T47D (cell line): ENCODE measurements around the gene CARD10.

Source experiments
- DNase-seq, 2 experiments: peaks; one replicate each; pipeline versions ENCODE4 v3.0.0 to v3.0.0-alpha.2; 2011 to 2012; ENCODE audit warnings: low read depth in 1 of 2, low spot score in 1 of 2
- JUND ChIP-seq: IDR thresholded peaks from 2 replicates; pipeline ENCODE4 v1.6.1; 2012; ENCODE audit warnings: low read depth
- in situ Hi-C: cut with HindIII; loops from 2 replicates; pipeline ENCODE4 v1.10.0; 2016; ENCODE audit warnings: low sequenced_read_pairs, low pct_unique_long_range_greater_than_20kb

The CARD10 gene

DNA sequence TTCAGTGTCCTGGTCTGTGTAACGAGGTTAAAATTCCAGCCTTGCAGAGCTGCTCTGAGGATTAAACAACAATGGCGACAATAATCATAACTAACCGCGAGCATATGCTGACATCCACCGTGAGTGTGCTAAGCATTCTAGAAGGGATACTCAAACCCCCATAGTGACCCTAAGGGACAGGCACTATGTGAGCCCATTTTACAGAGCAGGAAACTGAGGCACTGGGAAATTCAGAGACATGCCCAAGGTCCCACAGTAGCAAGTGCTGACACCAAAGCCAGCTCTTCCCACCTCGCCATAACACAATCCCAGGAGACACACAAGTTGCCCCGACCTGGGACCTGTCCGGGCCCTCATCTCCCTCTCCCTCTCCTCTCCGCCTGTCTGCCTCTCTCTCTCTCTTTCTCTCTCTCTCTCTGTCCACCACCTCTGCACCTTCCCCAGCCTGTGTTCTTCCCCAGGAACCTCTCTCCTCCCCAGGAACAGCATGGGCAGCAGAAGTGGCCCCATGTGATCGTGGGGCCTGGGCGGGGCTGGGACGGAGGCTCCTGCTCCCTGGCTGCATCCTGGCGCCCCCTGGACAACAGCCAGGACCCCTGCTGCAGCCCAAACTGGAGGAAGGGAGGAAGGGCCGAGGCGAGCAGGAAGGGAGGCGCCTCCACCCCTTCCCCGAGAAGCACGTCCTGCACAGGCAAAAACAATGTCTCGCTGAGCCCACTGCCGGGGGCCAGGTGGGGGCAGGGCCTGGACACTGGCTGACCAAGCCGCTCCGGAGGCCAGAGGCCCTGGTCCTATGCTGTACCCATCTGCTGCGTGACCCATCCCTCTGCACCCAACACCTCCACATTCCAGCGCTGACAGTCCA lies 18.2 kb downstream of the CARD10 start:
- TF ChIP-seq JUND: no peak
- no peak for DNase-seq

GRCh38 chr22:37499789-37500540 lies 19.2 kb downstream of the CARD10 start:
- in situ Hi-C loops: no loop called here
- no peak for DNase-seq
- TF ChIP-seq JUND: no peak

More for the DNA sequence above, 18.2 kb downstream of the CARD10 start:
- in situ Hi-C loops: no loop called here

DNA sequence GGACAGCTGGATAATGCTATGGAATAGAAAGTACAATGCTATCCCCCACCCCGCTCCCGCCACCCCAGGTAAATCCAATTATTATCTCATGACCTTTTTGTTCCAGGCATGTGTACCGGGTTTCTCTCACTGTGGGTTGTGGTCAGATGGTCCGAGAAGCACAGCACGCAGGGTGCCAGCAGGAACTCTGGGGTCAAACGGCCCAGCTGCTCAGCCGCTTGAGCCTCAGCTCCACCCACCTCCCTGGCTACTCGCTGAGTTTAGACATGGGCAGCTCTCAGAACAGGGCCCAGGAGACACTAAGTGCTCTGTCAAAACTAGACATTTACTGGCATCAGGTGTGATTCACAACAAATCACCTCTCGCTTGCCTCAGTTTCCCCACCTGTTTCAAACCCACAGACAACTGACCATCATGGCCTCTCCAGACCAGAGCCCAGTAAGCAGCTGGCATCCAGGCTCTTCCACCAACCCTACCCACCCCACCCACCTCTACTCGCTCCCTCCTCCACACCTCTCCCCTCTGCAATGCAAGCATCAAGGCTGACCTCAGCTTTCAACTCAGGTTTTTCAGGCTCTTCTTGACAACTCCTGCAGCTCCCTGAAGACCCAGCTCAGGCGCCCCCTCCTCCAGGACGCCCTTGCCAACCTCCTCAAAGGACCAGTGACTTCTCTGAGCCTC lies 20.0 kb downstream of the CARD10 start:
- in situ Hi-C loops: no loop called here
- DNase-seq: no peak
- TF ChIP-seq JUND: no peak

GRCh38 chr22:37498289-37498909 lies 20.8 kb downstream of the CARD10 start:
- DNase-seq: no peak
- TF ChIP-seq JUND: no peak
- in situ Hi-C loops: no loop called here

GRCh38 chr22:37497062-37497599 lies 22.1 kb downstream of the CARD10 start:
- in situ Hi-C loops: no loop called here
- DNase-seq: no peak
- TF ChIP-seq JUND: no peak

DNA sequence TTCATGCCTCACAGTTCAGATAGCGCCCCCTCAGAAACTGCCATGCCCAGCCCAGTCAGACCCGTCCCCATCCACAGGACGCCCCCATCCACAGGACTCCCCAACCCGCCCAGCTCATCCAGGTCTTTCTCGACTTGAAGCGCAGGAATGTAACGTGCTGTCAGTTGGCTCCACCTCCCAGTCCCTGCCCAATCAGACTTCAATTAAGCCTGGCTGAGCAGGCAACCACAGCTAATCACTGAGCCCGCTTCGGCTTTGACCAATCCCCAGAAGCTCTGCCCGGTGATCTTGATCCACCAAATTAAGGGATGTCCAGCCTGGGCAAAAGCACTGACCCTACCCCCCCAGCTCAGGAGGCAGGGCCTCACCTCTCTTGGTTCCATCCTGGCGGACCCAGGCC lies 22.6 kb downstream of the CARD10 start:
- no peak for DNase-seq
- in situ Hi-C loops: no loop called here
- no peak for TF ChIP-seq JUND

DNA sequence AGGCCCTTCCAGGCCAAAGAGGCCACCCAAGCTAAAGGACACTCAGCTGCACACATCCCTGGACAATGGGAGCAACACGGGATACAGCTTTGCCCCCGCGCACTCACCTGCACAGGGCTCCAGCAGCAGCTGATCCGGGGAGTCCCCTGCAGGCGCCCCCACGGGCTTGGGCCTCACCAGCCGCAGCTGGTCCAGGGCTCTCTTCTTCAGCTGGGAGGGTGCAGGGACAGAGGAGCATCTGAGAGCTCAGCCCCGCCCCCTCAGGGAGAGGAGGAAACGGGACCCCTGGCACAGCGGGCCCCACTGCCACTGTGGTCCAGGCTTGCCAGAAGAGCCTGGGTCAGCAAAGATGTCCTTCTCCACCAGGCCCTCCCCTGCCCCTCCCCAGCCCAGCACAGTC lies 25.2 kb downstream of the CARD10 start:
- no peak for TF ChIP-seq JUND
- no peak for DNase-seq
- in situ Hi-C loops: no loop called here

DNA sequence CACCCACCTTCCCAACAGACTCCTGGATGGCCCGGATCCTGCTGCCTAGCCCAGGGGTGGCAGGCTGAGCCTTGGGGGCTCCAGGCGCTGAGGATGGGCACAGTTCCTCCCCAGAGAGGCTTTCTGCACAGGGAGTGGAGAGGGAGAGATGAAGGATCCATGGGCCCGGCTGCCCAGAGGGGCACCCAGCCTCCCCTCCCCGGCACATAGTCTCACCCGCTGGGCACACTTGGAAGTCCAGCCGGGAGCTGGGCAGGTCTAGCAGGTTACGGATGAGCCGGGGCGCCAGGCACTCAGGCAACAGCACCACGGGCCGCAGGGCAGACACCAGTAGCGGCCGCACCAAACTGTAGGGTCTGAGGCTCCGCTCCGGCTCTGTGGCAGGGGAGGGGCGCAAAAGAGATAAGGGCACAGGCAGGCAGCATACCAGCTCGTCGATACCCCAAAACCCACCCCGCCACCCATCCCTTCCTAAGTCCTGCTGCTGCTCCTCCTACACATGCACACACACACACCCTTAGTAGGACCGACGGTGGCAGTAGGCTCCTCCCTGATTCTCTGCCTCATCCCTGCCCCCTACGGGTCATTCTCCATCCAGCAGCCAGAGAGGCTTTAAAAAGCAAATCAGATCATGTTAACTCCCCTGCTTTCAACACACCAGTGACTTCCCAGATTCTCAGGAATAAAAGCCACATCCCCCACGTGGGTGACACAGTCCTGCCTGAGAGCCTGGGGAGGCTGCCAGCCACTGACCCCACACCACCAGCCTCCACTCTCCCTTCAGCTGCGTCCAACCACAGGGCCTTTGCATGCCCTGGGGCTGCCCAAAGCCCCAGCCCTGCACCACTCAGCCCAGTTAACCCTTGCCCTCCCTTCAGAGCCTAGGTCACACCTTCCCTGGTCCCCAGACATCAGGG lies 26.5 kb downstream of the CARD10 start:
- DNase-seq: peak; percentile 47 to 58
- in situ Hi-C loops: no loop called here
- no peak for TF ChIP-seq JUND

- in situ Hi-C loops: no loop called here
- TF ChIP-seq JUND: no peak
Observed at GRCh38 chr22:37491559-37492427, 27.4 kb downstream of the CARD10 start.

DNA sequence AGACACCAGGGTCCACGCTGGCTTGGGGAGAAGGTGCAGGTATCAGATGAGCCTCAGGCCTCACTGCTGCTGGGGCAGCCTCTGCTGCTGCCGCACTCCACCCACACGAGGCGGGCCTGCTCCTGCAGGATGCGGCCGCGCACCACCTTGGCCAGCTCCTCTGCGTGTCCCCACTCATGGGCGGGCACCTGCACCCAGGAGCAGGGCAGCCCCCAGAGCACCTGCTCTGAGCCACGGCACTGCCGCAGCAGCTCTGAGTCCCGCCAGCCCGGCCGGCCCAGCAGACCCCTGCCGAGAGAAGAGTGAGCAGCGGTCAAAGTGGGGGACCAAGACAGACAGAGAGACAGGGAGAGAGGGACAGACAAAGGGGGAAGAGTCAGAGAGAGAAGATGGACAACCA lies 28.1 kb downstream of the CARD10 start:
- no peak for TF ChIP-seq JUND
- in situ Hi-C loops: no loop called here
- DNase-seq: no peak

More at GRCh38 chr22:37491559-37492427, 27.4 kb downstream of the CARD10 start:
- no peak for DNase-seq
